ENCODE measurements around the gene CFAP119. TPM values are rescaled to one million over a fixed set of nuclear protein-coding genes. Genes with fewer than 3 reads are reported as not detected.
A peak's percentile ranks its signal among the peaks of the same experiment; 100 is the strongest.

CFAP119 gene
- total and polyA plus RNA-seq, 8 donors, result 5.1 to 10.9 (median 6.8) TPM

DNA sequence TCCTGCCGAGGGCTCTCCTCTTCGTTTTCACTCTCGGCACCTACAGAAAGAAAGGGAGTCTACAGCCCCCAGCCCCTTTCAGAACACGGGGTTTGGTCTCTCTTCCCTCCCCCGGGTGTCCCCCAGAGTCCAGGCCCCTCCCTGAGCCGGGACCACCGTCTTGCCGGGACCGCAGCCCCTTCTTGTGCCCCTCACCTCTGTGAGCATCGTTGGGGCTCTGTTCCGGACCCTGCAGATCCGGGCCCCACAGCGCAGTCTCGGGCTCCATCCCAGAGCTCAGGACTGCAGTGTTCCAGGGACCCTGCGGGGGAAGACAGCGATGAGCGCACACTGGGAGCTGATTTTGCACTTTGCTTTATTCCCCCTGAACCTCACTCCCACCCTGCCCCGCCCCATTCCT lies 22.4 kb upstream of the CFAP119 start:
- intact Hi-C loops (cut with DNase I), result no loop called here
- peaks cover 0 to 31% of the 10 kb centered on the region in 2 donors for H3K36me3 ChIP-seq
- no peak overlapping the region for H3K4me3 ChIP-seq

GRCh38 chr16:30783280-30784109 lies 21.6 kb upstream of the CFAP119 start:
- H3K36me3 ChIP-seq, result peaks cover 0 to 31% of the 10 kb centered on the region in 2 donors
- ATAC-seq (no peak), DNase-seq (no peak)
- no peak overlapping the region for H3K4me3 ChIP-seq
- no peak overlapping the region for H3K27ac ChIP-seq
- intact Hi-C loops (cut with DNase I), result no loop called here
- no peaks in the 10 kb centered on the region for H3K9me3 ChIP-seq
- peaks cover 0 to 46% of the 10 kb centered on the region in 2 donors for H3K4me1 ChIP-seq
- TF ChIP-seq, protein P1, sequence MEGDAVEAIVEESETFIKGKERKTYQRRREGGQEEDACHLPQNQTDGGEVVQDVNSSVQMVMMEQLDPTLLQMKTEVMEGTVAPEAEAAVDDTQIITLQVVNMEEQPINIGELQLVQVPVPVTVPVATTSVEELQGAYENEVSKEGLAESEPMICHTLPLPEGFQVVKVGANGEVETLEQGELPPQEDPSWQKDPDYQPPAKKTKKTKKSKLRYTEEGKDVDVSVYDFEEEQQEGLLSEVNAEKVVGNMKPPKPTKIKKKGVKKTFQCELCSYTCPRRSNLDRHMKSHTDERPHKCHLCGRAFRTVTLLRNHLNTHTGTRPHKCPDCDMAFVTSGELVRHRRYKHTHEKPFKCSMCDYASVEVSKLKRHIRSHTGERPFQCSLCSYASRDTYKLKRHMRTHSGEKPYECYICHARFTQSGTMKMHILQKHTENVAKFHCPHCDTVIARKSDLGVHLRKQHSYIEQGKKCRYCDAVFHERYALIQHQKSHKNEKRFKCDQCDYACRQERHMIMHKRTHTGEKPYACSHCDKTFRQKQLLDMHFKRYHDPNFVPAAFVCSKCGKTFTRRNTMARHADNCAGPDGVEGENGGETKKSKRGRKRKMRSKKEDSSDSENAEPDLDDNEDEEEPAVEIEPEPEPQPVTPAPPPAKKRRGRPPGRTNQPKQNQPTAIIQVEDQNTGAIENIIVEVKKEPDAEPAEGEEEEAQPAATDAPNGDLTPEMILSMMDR (IDR thresholded peaks at IDR 0.05), result no peak
- H3K27me3 ChIP-seq, result no peaks in the 10 kb centered on the region

More for the DNA sequence above, 22.4 kb upstream of the CFAP119 start:
- H3K27me3 ChIP-seq, result no peaks in the 10 kb centered on the region
- no peak overlapping the region for H3K27ac ChIP-seq
- no peak for DNase-seq
- H3K4me1 ChIP-seq, result peaks cover 0 to 48% of the 10 kb centered on the region in 2 donors
- H3K9me3 ChIP-seq, result no peaks in the 10 kb centered on the region
- ATAC-seq, result no peak
- TF ChIP-seq, protein P1 (IDR thresholded peaks at IDR 0.05), result no peak

- Histone ChIP-seq H3K4me3 (no peak overlapping the region), H3K9me3 (no peaks in the 10 kb centered on the region), H3K27ac (no peak overlapping the region), H3K36me3 (peaks cover 0 to 31% of the 10 kb centered on the region in 2 donors), H3K4me1 (peaks cover 0 to 38% of the 10 kb centered on the region in 2 donors), H3K27me3 (no peaks in the 10 kb centered on the region)
- TF ChIP-seq, protein P1 (IDR thresholded peaks at IDR 0.05), result no peak
- no peak for ATAC-seq
- DNase-seq, result no peak
- intact Hi-C loops (cut with DNase I), result no loop called here
Measured at GRCh38 chr16:30782486-30783279, 20.8 kb upstream of the CFAP119 start.

DNA sequence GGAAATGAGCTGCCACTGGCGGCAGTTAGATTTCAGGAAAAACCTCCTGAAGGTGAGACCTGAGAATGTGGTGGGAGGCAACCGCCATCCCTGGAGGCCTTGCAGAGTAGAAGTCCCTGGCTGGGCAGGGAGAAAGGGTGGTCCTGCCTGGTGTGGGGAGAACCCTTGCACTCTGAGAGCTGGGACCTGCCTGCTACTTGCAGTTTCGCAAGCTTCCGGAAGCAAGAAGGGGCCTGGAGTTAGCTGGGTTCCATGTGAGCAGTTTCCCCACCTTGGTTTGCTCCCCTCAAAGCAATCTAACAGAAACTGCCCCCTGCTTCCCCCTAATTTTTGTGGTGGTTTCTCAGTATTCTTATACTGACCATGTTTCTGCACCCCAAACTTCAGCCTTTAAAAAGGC lies 18.7 kb upstream of the CFAP119 start:
- Histone ChIP-seq H3K4me3 (no peak overlapping the region), H3K27ac (peak overlapping the region in 1 of 2 donors; percentile 13), H3K27me3 (no peaks in the 10 kb centered on the region), H3K9me3 (no peaks in the 10 kb centered on the region), H3K36me3 (peaks cover 0 to 31% of the 10 kb centered on the region in 2 donors), H3K4me1 (peaks cover 5 to 35% of the 10 kb centered on the region in 2 donors)
- TF ChIP-seq, protein P1 (IDR thresholded peaks at IDR 0.05), result no peak
- intact Hi-C loops (cut with DNase I), result no loop called here
- DNase-seq (no peak), ATAC-seq (no peak)

GRCh38 chr16:30780021-30780420 lies 18.2 kb upstream of the CFAP119 start:
- Histone ChIP-seq H3K27me3 (no peaks in the 10 kb centered on the region), H3K4me3 (no peak overlapping the region), H3K4me1 (peaks cover 5 to 35% of the 10 kb centered on the region in 2 donors), H3K27ac (no peak overlapping the region), H3K36me3 (peaks cover 0 to 31% of the 10 kb centered on the region in 2 donors), H3K9me3 (no peaks in the 10 kb centered on the region)
- ATAC-seq (no peak), DNase-seq (no peak)
- intact Hi-C loops (cut with DNase I), result no loop called here
- TF ChIP-seq, protein P1 (IDR thresholded peaks at IDR 0.05), result no peak
